HG02610 (cell line): ENCODE results near the gene TGFBI.

Source experiments
- ATAC-seq: cut with Tn5 transposase; IDR thresholded peaks from one replicate; pipeline ENCODE4 v1.9.1; 2021; ENCODE audit warnings: mild to moderate bottlenecking, moderate library complexity; ENCODE audit not compliant: unreplicated experiment

TGFBI gene

DNA sequence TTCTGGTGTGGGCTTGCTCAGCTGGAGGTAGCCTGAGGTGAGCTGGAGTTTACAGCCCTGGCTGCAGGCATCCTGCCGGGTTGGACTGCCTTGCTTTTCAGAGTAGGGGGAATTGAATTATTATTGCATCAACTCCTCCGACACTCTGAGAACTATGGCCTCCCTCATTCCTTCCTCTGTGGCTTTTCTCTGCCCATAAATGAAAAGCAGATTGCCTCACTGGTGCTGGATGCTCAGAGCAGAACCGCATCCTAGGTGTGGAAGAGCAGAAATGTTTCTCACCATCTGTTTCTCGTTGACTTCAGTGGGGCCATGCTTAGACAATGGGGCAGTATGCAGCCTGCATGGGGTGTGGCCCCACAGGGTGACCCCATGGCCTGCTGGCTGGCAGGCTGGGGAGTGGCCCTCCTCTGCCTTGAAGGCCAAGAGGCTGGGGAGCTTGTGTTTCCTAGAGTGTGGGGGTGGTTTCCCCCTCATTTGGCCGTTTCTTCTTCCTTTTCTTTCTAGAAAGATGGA lies 27.3 kb upstream of the TGFBI start:
- no peak for ATAC-seq

DNA sequence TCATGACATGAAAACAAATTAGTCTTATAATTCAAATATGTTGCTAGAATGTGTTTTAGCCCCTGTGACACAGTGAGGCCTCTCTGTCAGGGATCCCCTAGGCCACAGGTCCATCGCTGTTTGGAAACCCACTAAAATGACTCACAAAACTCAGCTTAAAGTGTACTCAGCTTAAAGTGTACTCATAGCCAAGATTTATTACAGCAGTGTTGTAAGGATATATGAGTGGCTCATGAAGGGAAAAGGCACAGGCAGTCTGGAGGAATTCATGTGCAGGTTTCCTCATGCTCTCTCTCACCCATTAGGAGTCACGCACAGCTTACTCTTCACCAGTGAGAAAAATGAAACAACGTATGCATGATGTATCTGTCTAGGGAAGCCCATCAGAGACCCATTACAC lies 24.4 kb upstream of the TGFBI start:
- no peak for ATAC-seq

DNA sequence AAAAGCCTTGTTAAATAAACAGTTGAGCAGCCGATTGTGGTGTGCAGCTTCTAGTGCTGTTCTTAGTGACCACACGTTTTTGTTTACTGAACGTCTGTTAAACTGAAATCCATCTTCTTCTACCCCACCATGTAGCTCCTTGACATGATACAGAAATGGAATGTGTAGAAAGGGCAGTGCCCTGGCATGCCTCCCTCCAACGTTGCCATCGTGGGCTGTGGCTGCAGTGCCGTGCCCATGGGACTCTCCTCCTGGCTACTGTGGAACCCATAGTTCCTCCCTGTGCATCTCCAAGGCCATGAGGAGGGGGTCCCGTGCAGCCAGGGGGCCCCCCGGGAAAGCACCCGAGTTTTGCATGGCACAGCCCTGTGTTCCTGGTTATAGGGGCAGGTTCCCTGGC lies 23.3 kb upstream of the TGFBI start:
- no peak for ATAC-seq

DNA sequence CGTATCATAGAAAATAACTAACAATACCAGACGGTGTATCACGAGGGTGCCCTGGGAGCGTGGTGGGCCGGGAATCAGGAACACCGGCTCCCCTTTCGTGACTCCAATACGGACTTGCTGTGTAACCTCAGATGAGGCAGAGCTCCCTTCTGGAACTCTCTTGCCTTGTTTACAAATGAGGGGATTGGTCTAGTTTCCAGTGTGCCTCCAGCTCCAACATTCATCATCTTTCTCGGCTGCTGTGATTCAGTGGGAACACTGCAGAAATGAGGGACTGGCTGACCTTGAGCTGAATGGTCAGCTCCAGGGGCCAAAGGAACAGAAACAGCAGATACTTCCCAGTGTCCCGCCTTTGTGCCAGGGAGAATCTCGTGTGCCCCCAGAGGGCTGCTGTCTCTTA lies 22.6 kb upstream of the TGFBI start:
- ATAC-seq, result no peak

DNA sequence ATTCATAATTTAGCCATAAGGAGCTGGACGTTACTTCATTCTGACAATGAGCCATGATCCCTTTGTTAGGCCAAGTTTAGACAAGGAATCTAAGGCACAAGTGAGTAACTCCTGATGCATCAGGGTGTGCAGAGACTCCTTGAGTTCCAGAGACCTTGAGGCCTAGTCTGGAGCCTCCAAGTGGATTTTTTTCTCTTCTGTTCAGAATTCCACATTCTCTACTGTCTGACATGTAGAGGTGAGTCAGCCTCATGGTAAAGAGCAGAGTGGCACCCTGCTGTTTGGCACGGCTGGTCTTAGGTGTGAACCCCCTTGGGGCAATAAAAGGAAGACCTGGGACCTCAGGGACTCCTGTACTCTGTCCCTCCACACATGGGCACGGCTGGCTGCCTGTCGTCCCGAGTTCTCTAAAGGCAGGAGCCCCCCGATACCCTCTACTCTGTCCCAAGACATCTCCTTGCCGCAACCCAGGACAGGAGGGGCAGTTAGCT lies 22.0 kb upstream of the TGFBI start:
- ATAC-seq, result no peak

DNA sequence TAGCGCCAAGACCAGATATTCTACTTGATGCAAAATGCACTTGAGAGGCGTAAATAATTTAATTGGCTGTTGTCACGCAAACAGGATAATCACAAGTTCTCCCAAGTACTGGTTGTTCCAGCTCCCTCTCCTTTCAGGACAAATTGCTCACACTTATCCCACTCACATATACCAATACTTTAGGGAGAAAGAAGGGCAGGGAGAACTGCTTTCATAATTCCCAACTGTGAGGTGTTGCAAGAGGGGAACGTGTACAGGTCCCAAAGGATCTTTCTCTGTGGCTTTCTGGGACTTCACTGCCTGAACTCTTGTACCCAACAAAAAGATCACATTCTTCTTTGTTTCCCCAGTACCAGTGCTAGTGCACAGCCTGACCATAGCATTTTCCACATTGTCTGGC lies 21.5 kb upstream of the TGFBI start:
- no peak for ATAC-seq

DNA sequence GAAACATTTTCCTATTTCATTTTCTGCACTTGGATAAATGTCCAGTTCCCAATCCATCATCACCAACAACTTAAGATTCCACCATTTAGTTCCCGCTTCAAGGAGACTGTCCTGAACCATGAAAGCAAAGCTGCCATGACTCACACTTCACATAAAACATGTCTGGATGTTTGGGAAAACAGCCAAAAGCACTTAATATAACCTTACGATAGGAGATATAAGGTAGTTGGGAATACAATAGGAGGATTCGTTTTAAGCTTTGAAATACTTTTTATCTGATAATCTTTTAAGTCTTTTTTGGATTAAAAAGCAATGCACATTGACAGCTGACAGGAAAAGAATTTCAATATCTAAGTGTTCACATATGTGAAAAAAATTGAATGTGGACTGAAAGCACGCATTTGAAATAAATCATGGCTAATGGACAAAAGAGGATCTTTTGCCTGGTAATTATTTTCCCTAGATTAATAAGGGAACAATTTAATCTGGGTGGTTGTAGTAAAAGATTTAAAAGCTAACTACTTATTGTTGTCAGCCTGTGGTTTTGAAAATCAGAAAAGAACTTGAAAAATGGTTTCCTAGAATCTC lies 17.3 kb upstream of the TGFBI start:
- no peak for ATAC-seq

DNA sequence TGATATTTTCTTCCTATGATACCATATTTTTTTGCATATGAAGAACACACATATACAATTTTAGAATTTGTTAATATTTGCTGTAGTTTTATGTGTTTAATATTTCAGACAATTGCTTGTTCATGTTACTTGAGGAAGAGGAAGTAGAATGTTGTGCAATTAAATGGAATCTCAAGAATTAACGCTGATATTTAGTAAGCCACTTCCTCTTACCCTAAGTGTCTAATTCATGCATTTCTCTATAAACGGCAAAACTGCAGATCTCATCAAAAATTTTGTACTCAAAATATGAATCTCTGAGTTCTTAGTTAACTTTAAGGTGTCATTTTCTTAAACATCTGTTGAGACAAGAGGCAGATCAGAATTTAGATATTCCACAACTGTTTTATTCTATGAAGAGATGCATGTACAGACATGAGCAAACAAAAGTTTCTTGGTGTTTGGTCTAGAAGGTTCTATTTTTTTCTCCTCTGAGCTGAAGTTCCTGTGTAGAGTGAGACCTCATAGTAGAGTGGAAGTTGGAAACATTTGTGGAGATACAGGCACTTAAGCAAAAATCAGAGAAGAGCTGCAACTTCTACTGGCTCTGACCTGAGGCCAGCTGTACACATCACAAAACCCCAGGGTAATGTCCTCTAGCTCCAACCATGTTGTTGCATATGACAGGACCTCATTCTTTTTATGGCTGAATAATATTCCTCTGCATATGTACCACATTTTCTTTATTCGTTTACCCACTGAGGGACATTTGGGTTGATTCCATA lies 16.6 kb upstream of the TGFBI start:
- no peak for ATAC-seq

DNA sequence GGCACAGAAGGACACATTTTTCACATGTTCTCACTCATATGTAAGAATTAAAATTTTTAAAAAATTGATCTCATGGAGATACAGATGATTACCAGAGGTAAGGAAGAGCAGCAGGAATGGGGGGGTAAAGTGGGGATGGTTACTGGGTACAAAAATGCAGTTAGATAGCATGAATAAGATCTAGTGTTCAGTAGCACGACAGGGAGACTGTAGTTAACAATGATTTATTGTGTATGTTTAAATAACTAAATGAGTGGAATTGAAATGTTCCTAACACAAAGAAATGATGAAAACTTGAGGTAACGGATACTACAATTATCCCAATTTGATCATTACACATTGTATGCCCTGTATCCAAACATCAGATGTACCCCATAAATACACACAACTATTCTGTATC lies 15.2 kb upstream of the TGFBI start:
- ATAC-seq, result no peak

DNA sequence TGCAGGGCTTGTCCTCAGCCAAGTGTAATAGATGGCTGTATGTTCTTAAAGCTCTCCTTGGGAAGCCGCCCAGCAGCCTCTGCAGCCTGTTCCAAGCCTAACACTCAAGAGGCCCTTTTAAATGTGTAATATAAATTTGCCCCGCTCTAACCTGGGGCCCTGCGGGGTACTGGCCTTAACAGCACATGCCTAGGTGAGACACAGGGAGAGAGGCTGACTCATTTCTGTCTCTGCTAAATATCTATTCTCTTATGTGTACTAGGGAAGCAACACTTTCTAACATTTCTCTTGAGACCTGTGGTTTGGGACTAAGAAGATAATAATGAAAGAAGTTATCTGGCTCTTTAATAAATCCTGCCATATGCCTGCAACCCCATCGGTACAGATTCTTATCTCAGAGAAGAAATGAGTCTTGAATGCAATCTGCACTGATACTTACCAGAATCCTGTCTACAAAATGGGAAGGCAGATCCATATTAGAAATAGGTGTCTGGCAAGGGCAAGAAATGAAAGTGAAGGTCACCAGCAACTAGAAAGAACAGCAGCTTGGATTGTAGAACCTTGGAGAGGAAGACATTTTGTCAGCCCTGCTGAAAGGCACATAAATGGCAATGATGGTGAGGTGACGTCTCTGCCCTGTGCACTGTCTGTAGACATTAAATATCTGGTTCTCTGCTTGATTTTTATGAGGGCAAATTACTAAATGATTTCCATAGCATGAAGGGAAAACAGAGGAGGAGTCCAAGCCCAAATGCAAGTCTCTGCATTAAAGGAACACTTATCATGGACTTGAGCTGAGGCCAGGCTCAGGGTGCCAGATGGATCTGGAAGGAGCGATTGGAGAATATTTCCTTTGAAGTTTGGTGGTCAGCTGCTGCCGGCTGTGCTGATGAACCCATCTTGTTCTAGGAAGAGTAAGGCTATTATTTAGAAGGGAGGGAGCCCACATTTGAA lies 14.5 kb upstream of the TGFBI start:
- peak; percentile 56 for ATAC-seq

DNA sequence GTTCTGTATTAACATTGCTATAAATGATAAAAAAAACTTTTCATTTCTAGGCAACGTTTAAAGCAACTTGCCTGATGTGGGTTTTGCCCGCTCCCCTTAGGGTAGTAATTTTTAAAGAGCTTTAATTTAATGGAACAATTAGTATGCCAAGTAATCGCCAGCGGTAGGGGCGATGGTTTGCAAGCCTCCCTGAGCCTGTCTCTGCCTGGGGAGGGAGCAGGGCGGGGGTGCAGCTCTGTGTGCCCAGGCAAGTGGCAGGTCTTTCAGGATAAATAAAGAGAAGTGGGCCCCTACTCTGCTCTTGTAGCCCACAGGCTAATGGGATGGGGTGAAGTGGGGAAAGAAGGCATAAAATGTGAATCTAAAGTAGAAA lies 13.8 kb upstream of the TGFBI start:
- ATAC-seq, result no peak

DNA sequence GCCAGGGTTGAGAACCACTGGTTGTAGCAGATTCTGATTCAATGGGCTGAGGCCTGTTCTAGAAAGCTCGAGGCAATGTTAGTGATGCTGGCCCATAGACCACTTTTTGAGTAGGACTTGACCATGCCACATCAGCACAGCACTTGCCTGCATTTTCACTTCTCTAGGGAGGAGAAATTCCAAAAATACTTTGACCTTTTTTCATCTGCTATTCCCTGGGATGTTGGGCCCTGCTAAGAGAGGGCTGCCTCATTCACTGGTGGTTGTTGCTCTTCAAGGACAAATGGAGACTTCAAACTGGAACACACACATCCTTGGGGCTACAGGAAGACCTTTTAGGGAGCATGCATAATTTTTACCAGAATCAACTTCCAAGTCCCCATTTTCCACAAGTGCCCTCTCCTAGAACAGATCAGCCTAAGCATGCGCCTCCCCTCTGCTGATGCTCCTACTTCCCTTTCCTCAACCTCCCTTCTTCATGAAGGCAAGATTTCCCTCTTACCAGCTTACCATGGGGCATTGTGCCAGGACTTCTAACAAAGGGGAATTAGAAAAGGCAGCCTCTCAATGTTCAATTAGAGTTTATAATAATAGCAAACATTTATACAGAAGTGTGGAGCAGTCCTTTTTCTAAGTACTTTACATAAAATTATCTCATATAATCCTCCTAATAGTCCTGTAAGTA lies 12.7 kb upstream of the TGFBI start:
- no peak for ATAC-seq

DNA sequence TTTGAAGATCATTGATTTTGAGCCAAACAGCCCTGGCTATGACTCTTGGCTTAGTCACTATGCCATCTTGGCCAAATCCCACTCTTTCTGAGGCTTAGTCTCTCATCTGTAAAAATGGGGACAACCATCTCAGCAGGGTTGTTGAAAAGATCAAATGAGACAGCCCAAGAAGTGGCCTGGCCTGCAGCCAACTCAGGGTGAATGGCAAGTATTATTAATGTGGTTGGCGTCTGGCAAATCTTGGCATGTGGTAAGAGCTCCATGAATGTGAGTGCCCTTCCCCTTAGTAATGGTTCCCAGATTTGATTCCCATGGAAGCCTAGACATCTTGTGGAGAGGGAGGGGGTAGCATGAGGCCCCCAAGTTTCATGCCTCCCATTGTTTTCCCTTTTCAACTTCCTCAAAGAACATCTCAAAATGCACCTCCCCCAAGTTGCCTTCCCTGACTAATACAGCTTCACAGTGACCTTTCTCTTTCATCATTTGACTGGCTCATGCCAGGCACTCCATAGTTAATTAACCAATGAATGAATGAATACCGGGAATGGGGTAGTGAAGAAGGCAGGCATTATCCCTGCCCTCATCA lies 11.8 kb upstream of the TGFBI start:
- ATAC-seq, result no peak

DNA sequence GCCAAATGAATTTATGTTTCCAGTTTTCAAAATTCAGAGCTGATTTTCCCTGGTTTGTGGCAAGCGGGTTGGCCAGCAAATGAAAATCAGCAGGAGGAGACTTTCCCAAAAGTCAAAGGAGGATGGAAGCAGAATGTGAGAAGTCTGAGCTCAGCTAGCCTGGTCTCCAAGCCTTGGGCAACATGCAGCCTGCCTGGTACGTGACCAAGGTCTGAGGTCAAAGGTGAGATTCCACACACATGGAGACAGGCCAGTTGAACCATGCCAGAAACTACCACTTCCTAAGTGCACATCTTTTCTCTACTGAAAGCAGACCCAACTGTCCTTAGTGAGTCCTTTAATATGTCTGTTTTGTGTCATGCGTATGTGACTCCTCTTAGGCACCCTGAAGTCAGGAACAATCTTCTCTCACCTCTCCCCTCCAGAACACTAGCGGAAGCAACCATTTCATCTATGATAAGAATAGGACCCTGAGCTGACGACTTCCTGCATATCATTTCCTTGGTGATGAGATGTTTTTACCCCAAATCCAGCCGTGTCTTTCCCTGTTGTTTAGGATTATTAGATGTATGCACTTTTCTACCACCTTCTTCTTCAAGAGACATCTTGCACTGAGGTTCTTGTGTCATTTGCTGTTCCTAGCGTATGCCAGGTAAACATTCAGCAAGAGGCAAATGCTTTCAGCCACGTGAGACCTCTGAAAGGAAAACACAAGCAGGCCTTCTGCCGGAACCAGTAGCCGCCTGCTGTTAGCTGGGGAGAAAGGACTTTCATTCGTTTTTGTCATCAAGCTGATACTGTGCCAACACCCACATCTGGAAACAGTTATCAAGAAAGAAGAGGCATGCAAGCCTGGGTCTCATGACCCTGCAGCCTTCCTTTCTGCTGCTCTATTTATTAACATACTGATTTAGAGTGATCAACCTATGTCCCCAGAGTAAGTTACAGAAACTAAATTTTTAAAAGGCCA lies 9.7 kb upstream of the TGFBI start:
- ATAC-seq, result no peak

DNA sequence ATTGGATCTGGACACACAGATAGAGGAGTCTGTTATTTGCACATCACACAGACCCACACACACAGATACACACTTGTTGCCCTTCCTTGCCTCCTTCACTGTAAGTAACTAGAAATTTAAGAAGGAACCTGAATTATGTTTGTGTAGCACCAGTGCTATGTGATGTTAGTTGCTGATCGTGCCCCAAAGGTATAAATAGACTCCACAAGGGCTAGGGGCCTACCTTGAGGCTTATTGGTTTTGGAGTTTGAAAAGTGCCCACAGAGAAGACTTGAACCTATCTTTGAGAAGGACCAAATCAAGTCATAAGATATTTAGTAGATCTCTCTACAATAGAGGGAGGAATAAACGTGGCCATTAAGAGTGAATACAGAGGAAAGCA lies 8.8 kb upstream of the TGFBI start:
- peak; percentile 9 for ATAC-seq

DNA sequence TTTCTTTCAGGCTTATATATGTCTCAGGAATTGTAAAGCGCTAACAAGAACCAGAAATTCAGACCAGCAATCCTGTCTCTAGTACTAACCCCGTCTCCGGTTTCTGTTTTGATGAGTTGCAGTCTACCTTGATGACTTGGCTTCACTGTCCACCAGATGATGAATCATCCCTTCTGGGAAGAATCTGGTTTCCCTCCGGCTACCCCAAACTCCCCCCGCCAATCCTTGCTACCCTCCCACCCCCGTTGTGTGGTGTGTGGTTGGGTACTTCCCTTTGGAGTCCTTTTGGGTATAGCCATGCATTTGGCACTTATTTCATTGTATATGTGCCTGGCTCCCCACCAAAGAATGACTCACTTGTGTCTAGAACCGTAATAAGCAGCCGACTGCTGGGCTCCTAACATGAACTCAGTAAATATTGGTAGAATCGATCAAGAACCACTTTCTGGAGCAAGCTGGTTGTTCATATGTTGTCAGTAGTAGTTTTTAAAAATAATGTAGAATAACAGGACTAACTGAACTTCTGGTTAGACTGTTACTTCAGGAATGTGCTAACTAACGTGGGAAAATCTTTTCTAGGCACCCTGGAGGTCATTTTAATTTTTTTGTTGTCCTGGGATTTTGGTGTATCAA lies 8.3 kb upstream of the TGFBI start:
- ATAC-seq, result peak; percentile 57

DNA sequence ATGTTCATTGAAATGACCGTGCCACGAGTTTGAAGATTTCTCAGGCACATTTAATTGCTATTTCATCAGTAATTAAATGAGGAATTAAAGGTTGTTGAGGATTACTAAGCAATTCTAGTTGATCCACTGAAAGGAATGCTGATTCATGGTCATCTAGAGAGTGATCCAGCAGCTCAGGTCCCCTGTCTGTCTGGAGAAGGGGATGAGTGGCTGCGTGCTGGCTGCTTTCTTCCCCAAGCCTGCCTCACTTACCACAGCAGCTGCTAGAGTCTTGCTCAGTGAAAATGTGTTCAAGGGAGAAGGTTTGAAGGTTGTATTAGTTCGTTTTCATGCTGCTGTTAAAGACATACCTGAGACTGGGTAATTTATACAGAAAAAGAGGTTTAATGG lies 7.8 kb upstream of the TGFBI start:
- ATAC-seq, result no peak

DNA sequence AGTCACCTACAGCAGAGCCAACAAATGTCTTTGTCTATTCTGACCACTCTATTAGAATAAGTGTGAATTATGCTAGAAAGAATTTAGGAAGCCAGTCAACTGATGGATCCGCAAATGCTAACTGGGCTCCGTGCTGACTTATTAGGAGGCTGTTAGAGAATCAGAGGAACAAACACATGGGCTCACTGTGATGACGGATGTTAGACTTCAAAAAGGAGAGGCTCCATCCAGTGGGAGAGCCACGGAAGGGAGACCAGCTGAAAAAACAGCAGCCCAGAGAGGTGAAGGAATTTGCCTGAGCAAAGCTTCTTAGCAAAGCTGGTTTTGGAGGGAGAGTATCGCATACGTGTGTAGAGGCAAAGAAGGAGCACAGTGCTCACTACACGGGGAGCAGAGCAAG lies 5.8 kb upstream of the TGFBI start:
- ATAC-seq, result no peak

DNA sequence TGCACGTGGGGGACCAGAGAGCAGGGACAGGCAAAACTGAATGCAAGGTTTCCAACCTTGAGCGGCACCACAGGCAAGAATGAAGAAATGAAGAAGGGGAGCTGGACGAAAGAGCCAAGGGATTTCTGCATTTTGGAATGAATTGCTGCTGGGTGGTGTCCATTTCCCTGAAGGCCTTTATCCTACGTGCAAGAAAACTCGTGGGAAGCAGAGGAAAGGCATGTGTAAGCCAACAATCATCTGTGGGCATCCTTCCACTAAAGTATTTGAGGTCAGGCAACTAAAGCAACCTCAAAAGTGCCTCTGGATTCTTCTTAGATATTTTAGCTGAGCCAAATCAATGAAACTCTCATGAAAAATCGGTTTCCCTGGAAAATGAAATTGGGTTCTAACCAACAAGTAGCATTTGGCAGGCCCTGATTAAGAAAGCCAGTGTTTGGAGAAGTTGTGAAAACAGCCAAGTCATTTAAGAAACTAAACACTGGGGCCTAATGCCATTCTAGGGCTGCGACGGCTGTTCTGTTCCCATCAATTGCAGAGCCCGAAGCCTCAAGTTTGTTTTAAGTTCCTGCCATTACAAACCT lies 4.7 kb upstream of the TGFBI start:
- no peak for ATAC-seq
